NCI-H345 treated with DMSO at 0.1 percent for 48 hours (cell line): ENCODE results near the gene RNF144B.
A peak's percentile ranks its signal among the peaks of the same experiment; 100 is the strongest.

Experiments
- DNase-seq: peaks from one replicate; lab custom pipeline; 2025; ENCODE audit not compliant: unreplicated experiment; lab: John Stamatoyannopoulos, UW

Gene RNF144B

DNA sequence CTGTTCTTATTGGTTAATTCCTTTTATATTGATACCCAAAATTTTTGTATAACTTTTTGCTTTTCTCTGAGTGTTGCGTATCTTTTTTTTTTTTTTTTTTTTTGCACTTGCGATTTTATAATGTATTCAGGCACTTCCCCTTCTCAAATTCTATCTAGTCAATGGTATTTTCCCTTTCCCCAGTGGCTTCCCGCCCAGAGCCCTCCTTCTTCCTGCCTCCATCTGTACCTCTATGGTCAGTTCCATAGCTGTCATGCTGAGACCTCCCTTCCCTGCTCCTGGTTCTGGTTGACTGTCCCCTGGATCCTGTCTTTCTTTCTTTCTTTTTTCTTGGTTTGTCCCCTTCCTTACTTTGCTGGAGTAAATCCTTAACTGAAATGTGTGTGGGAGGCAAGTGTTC, 94.7 kb downstream of the RNF144B start:
- no peak for DNase-seq

- DNase-seq: no peak
These were observed 98.7 kb downstream of the RNF144B start for GRCh38 chr6:18485660-18486435.

DNA sequence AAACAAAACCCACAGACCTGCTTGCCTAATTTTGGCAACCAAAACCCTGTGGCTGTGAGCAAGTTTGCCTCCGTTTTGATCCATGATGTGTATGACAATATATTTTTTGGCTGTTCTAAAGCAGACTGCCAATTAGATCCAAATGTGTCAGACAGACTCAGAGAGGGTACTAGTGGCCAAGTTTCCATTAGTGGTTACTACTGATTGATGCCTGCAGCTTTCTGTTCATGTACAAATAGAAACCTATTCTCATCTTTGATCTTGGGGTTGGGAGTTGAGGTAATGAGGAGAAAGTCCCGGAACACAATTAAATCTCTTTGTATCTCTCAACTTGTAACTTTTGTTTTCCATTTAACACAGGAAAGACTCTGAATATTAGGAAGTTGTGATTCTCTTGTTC, 100.9 kb downstream of the RNF144B start:
- no peak for DNase-seq

DNA sequence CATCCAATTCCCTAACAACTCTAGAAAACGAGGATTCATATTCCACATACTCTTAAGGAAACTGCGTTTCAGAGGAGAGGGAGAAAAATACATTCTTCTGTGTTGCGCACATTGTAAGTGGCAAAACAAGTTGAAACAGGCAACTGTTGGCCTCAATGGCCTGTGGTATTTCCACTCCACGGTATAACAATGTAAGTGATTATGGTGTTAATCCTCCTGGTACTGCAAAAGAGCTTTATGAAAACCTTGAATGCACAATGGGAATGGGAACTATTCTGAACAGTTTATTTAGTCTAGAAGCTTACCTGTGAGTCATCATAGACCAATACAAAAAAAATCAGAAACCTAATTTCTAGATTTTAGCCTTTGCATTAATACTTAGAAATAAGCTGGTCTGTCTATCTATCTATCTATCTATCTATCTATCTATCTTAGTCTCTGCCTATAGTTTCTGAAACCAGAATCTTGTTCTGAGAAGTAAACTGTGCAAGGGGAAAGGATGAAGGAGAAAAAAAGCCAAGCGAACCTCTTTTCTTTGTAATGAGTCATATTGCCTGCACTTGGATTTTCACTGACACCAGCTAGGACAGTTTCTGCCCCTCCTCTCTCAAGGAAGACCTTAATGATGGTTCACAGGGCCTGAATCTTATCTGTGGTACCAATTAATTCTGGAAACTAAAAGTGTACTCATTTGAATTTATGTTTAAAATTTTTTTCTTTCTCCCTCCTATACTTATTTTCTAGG, 101.5 kb downstream of the RNF144B start:
- DNase-seq: no peak

DNA sequence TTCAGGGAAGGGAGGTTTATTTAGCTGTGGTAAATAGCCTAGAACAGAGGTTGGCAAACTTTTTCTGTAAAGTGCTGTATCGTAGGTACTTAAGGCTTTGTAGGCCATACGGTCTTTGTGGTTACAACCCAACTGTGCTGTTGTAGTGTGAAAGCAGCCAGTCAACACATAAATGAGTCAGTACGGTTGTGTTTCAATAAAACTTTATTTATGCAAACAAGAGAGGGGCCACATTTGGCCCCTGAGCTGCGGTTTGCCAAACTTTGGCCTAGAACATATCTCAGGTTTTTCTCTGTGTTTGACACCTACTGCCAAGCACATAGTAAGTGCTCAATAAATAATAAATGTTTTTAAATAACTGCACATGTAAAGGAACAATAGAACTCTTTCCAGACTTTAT, 102.2 kb downstream of the RNF144B start:
- no peak for DNase-seq

DNA sequence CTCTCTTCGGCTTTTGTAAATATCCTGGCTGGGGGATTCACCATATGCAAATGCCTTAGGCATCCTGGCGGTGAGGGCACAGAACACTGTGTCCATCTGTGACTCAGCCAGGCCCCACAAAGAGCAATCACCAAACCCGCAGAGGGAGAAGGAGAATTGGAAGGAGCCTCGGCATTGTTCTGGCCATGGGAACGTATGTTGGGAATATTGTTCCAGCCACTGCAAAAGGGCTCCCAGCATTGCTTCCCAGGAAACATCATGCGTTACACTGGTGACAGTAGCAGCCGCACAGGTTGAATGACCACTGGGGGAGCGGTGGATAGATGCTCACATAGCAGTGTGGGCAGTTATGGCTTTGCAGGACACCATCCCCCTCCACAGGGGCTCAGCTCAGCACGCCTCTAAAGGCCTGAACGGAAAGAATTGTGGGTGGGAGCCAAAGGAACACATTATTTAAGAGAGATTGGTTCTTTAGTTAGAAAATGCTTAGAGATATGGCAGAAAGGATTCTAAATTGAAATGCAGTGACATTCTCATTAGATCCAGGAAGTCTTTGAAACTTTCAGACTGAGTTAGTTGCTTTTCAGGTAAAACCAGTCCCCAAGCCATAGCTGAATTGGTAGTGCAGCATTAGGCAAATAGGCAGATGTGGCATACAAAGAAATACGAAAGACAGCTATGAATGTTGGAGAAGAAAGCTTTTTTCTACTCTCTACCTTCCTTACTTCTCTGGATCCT, 104.3 kb downstream of the RNF144B start:
- DNase-seq: no peak

- DNase-seq: no peak
These were observed 105.8 kb downstream of the RNF144B start for GRCh38 chr6:18492972-18493371.

- DNase-seq: no peak
These were observed 106.3 kb downstream of the RNF144B start for GRCh38 chr6:18493382-18493891.

DNA sequence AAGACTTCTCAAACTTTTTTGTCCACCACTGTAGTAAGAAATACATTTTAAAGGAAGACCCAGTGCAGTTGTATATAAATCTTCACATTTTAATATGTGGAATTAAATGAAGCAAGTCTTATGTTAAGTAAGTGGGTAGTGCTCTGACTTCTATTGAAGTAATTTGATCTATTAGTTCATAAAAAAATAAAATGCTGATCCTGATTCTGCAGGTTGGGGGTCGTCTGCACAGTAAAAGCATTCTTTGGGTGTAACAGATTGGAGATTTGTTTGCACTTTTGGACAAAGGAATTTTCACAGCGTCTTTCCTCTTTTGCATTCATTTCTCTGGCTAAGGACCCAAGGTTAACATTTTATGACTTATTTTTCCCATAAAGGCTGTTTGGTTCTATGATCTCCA, 106.8 kb downstream of the RNF144B start:
- no peak for DNase-seq

- no peak for DNase-seq
These were observed 108.1 kb downstream of the RNF144B start for GRCh38 chr6:18495236-18495635.

- no peak for DNase-seq
These were observed 109.3 kb downstream of the RNF144B start for GRCh38 chr6:18496462-18496861.

GRCh38 chr6:18497006-18497405, 109.9 kb downstream of the RNF144B start:
- no peak for DNase-seq

GRCh38 chr6:18498408-18498807, 111.3 kb downstream of the RNF144B start:
- no peak for DNase-seq

DNA sequence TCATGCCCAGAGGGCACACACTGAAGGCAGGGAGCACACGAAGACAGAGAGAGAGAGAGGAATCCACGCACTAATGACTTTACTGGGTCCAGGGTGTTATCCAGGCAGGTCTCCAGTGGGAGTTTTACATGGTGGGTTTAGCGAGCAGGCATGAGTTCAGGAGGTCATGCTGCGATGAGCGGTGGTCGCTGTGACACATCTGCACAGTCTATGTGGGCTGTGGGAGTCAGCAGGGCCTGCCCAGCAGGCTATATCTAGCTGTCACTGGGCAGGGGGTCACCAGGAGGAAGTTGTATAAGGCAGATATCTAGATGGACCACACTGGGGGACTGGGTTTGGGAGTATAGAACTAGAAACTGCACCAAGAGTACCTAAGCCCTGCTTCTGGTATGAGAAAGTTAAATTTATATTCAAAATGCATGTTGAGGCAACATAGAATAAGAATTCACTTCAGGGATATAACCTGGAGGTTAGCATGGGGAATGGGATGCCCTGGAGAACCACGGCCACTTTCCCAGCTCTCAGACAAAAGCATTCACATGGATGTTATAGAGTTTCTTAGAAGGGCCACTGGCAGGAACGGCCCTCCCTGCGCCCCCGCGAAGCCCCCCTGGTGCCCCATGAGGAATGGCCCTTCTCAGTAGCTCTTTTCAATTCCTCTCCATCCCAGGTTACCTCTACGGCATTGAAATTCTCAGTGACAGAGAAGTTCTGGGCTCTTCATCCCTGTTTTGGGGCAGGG, 113.9 kb downstream of the RNF144B start:
- DNase-seq: no peak

- no peak for DNase-seq
These were observed 114.5 kb downstream of the RNF144B start for GRCh38 chr6:18501663-18502013.

GRCh38 chr6:18503206-18503592, 116.0 kb downstream of the RNF144B start:
- no peak for DNase-seq

DNA sequence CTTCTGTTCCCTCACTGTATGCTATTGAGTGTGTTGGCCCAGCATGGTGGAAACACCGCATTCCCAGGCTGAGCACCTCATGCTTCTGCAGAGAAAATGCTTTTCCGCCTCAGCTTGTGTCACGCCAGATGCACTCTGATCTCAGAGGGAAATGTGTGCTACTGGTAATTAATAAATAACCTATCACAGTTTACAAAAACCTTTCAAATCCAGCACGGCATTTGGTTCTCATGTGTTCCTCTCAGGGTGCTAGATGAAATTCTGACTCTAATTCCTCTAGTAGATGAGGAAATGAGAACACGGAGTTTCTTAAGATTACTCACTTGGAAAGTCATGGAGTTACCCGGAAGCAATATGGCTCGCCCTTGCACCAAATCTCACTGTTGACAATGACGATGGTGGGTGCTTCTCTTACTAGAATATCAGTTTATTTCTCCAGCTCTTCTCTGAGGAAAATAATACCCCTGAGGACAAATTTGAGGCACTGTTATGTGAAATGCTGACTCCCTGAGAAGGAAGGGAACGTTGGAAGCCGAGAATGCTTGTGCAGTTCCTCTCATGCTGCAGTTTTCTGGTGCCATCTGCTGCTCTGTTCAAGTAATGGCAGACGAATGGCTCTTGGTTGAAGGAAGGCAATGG, 116.6 kb downstream of the RNF144B start:
- DNase-seq: peak; percentile 59

- no peak for DNase-seq
These were observed 117.1 kb downstream of the RNF144B start for GRCh38 chr6:18504232-18504596.

DNA sequence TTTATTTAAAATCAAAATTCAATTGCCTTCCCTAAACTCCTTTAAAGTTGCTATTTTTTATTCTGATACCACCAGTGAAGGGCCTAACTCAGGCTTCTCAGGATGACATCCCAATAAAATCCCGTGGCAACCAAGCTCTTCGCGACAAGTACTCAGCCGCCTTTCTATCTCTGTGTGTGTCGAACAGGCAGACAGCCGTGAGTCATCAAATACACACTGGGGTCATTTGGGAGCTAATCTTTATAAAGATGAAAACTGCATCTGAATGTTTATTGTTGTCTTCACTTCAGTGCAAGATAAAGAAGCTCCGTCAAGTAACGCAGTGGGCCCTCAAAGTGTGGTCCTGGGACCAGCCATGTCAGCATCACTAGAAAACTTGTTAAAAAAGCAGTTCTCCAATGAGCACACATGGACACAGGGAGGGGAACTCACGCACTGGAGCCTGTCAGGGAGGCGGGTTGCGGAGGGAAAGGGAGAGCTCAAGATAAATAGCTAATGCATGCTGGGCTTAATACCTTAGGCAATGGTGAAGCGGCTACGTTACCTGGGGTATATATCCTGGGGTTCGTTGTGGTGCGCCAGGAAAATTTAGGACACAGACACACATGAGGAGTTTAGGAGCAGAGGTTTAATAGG, 119.3 kb downstream of the RNF144B start:
- no peak for DNase-seq

- no peak for DNase-seq
These were observed 119.9 kb downstream of the RNF144B start for GRCh38 chr6:18507018-18507415.
